K562 (cell line): Measurements from ENCODE around the gene PTK7. TPM values are rescaled to one million over a fixed set of nuclear protein-coding genes. Genes with fewer than 3 reads are reported as not detected.

Experiments
- ARID3B ChIP-seq: fragments of 250-450 bp; sonication (Bioruptor Pico); IDR thresholded peaks from 2 replicates; pipeline ENCODE4 v1.4.0; 2020; ENCODE audit warnings: borderline replicate concordance
- GATA2 ChIP-seq: sonication (generic); formaldehyde crosslinking; IDR thresholded peaks from 2 replicates; pipeline ENCODE4 v1.4.0; 2020; ENCODE audit warnings: mild to moderate bottlenecking, missing genetic modification reagents
- HCFC1 ChIP-seq: IDR thresholded peaks from 2 replicates; pipeline ENCODE4 v1.6.1; 2012; ENCODE audit warnings: low read depth, low read length, improper control_type of control experiment
- HINFP ChIP-seq: fragments of 450-650 bp; conservative IDR thresholded peaks from 2 replicates; pipeline ENCODE4 v1.6.1; 2016; ENCODE audit warnings: missing genetic modification characterization, low read depth, mild to moderate bottlenecking, control low read depth, missing compliant biosample characterization
- NKRF ChIP-seq: fragments of 450-650 bp; IDR thresholded peaks from 2 replicates; pipeline ENCODE4 v1.6.1; 2016; ENCODE audit warnings: borderline replicate concordance
- NRF1 ChIP-seq, 2 experiments: fragments of 450-650 bp; IDR thresholded peaks in 1 of 2; conservative IDR thresholded peaks in 1 of 2; 2 replicates each; pipeline ENCODE4 v1.6.1; 2014; ENCODE audit warnings: mild to moderate bottlenecking in 2 of 2
- TFAM ChIP-seq: fragments of 250-450 bp; sonication (Bioruptor Pico); conservative IDR thresholded peaks from 2 replicates; pipeline ENCODE4 v1.5.0; 2021; ENCODE audit warnings: mild to moderate bottlenecking, moderate library complexity
- ZBTB1 ChIP-seq: sonication (generic); formaldehyde crosslinking; IDR thresholded peaks from 2 replicates; pipeline ENCODE4 v1.8.1; 2023; ENCODE audit warnings: missing genetic modification reagents, low read depth, mild to moderate bottlenecking, borderline replicate concordance
- ZNF707 ChIP-seq: fragments of 250-450 bp; sonication (Bioruptor Pico); conservative IDR thresholded peaks from 2 replicates; pipeline ENCODE4 v1.8.0; 2022; ENCODE audit warnings: inconsistent platforms, mild to moderate bottlenecking, moderate library complexity
- polyA plus RNA-seq, 8 experiments: library from polyadenylated mRNA; depleted of rRNA in 4 of 8; stranded (reverse) in 5 of 8; unstranded in 3 of 8; fragments of >200 nt; fragmentation: Nextera tagmentation in 2 of 8; fragmentation: Illumina TruSeq in 1 of 8; extraction: Ambion mirVana in 2 of 8; extraction: Trizol in 1 of 8; gene quantifications; 2 replicates each; pipeline versions ENCODE4 v1.2.1 to v1.2.3, GENCODE V29; 2011 to 2014; ENCODE audit warnings: inconsistent platforms in 1 of 8, missing spikeins in 1 of 8
- total RNA-seq, 7 experiments: library from RNA; depleted of rRNA in 6 of 7; stranded (reverse); fragments of >200 nt in 6 of 7; fragmentation: Illumina TruSeq in 2 of 7; extraction: Trizol in 2 of 7; gene quantifications; 2 replicates each; pipeline versions ENCODE4 v1.2.1 to v1.2.3, GENCODE V29; 2011 to 2021; ENCODE audit warnings: low replicate concordance in 1 of 7
- TF ChIP-seq, protein P1 (sequence below): fragments of 250-450 bp; sonication (Bioruptor Pico); IDR thresholded peaks from 2 replicates; pipeline ENCODE4 v1.4.0; 2020; ENCODE audit warnings: mild to moderate bottlenecking
- TF ChIP-seq, protein P2 (sequence below): sonication (generic); formaldehyde crosslinking; IDR thresholded peaks from 2 replicates; pipeline ENCODE4 v1.8.0; 2023; ENCODE audit warnings: missing genetic modification reagents, mild to moderate bottlenecking, borderline replicate concordance

The PTK7 gene
- total and polyA plus RNA-seq, 9 of the 15 experiments (the other 6 are each of a cell fraction or from before 2014, with no cell fraction given) = 0.20 to 6.8 (median 4.2) TPM

- TF ChIP-seq HINFP (tag) = peak; percentile 73; the same call in 1 of the 2 replicates
- TF ChIP-seq HCFC1 = peak; percentile 81
- no peak for TF ChIP-seq ARID3B (CRISPR knock-in tag)
- 0 out of 2 replicates have a peak, but pooled peaks have one; percentile 40 for TF ChIP-seq GATA2 (CRISPR knock-in tag)
- peak; percentile 65 for TF ChIP-seq NKRF
- TF ChIP-seq ZNF707 (CRISPR knock-in tag) = no peak
- TF ChIP-seq TFAM = no peak
- peak; percentile 86; the same call in 1 of the 2 replicates for TF ChIP-seq ZBTB1 (CRISPR knock-in tag)
- TF ChIP-seq NRF1 (conservative IDR thresholded peaks at IDR 0.05 in 1 of 2, IDR thresholded peaks at IDR 0.05 in 1 of 2) = peak; percentile 90 to 93
- TF ChIP-seq, protein P1, sequence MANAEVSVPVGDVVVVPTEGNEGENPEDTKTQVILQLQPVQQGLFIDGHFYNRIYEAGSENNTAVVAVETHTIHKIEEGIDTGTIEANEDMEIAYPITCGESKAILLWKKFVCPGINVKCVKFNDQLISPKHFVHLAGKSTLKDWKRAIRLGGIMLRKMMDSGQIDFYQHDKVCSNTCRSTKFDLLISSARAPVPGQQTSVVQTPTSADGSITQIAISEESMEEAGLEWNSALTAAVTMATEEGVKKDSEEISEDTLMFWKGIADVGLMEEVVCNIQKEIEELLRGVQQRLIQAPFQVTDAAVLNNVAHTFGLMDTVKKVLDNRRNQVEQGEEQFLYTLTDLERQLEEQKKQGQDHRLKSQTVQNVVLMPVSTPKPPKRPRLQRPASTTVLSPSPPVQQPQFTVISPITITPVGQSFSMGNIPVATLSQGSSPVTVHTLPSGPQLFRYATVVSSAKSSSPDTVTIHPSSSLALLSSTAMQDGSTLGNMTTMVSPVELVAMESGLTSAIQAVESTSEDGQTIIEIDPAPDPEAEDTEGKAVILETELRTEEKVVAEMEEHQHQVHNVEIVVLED (CRISPR knock-in tag) = peak; percentile 94
- TF ChIP-seq, protein P2, sequence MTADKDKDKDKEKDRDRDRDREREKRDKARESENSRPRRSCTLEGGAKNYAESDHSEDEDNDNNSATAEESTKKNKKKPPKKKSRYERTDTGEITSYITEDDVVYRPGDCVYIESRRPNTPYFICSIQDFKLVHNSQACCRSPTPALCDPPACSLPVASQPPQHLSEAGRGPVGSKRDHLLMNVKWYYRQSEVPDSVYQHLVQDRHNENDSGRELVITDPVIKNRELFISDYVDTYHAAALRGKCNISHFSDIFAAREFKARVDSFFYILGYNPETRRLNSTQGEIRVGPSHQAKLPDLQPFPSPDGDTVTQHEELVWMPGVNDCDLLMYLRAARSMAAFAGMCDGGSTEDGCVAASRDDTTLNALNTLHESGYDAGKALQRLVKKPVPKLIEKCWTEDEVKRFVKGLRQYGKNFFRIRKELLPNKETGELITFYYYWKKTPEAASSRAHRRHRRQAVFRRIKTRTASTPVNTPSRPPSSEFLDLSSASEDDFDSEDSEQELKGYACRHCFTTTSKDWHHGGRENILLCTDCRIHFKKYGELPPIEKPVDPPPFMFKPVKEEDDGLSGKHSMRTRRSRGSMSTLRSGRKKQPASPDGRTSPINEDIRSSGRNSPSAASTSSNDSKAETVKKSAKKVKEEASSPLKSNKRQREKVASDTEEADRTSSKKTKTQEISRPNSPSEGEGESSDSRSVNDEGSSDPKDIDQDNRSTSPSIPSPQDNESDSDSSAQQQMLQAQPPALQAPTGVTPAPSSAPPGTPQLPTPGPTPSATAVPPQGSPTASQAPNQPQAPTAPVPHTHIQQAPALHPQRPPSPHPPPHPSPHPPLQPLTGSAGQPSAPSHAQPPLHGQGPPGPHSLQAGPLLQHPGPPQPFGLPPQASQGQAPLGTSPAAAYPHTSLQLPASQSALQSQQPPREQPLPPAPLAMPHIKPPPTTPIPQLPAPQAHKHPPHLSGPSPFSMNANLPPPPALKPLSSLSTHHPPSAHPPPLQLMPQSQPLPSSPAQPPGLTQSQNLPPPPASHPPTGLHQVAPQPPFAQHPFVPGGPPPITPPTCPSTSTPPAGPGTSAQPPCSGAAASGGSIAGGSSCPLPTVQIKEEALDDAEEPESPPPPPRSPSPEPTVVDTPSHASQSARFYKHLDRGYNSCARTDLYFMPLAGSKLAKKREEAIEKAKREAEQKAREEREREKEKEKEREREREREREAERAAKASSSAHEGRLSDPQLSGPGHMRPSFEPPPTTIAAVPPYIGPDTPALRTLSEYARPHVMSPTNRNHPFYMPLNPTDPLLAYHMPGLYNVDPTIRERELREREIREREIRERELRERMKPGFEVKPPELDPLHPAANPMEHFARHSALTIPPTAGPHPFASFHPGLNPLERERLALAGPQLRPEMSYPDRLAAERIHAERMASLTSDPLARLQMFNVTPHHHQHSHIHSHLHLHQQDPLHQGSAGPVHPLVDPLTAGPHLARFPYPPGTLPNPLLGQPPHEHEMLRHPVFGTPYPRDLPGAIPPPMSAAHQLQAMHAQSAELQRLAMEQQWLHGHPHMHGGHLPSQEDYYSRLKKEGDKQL = peak; percentile 95; the same call in 1 of the 2 replicates
Observed at GRCh38 chr6:43181942-43182860, 106.1 kb downstream of the PTK7 start, which contains the start of gene CUL9 (continued).
